IPS-20b (cell line): ENCODE results near the gene CSH2.
A peak's percentile ranks its signal among the peaks of the same experiment; 100 is the strongest.
"Not testable (repeated sequence)": the region's sequence is repeated elsewhere in the genome, so short reads cannot be mapped to it uniquely, and the experiment has no call there.

Source experiments
- H3K27ac ChIP-seq: one replicate; pipeline ENCODE4 v1.5.1; 2013; ENCODE audit warnings: low read length
- H3K27me3 ChIP-seq: 2 replicates; pipeline ENCODE4 v1.6.1; 2013; ENCODE audit warnings: mild to moderate bottlenecking, low read length, inconsistent platforms; ENCODE audit not compliant: insufficient read depth
- H3K36me3 ChIP-seq: 2 replicates; pipeline ENCODE4 v1.6.1; 2013; ENCODE audit warnings: low read depth, mild to moderate bottlenecking, inconsistent platforms, low read length, moderate library complexity; ENCODE audit not compliant: insufficient read depth
- H3K4me1 ChIP-seq: 2 replicates; pipeline ENCODE4 v1.6.1; 2013; ENCODE audit warnings: mild to moderate bottlenecking, control low read depth, inconsistent platforms, low read length, moderate library complexity; ENCODE audit not compliant: insufficient read depth
- H3K4me3 ChIP-seq: 2 replicates; pipeline ENCODE4 v1.5.1; 2013; ENCODE audit warnings: mild to moderate bottlenecking, low read length, inconsistent platforms
- H3K9ac ChIP-seq: 2 replicates; pipeline ENCODE4 v1.6.1; 2013; ENCODE audit warnings: low read depth, mild to moderate bottlenecking, inconsistent platforms, low read length, moderate library complexity
- H3K9me3 ChIP-seq: 2 replicates; pipeline ENCODE4 v1.6.1; 2013; ENCODE audit warnings: mild to moderate bottlenecking, low read depth, low read length, inconsistent platforms; ENCODE audit not compliant: insufficient read depth

The CSH2 gene

GRCh38 chr17:63894021-63894420, 20.5 kb upstream of the CSH2 start:
- H3K4me3 ChIP-seq, H3K9me3 ChIP-seq, H3K27ac ChIP-seq, H3K9ac ChIP-seq, H3K36me3 ChIP-seq, H3K4me1 ChIP-seq, H3K27me3 ChIP-seq: not testable (repeated sequence)

DNA sequence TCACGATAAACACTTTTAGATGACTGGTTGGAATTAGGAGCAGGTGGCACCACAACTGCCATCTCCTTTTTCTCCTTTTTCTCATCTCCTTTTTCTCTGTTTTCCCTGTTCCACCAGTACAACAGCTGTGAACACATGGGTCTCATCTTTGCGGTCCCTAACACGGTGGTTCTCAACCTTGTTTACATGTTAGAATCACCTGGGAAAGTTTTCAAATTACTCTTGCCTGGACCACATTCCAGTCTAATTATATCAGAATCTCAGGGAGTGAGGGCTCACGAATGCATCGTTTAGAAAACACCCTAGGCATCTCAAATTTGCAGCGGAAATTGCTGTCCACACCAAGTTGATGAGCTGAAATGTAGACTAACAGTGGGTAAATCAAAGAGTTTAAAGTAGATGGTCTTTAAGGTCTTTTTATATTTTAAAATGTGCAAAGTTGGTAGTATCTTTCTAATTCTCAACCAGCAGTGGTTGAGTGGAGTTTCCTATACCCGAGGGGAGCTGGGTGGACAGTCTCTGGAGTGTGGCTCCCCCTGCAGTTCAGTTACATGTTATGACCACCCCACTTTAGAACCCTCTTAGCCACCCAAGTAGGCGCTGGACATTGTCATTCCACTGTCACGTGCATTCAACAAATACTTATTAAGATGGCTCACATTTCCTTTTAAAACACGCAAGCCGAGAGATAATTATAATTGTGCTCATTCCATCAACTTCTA, 19.0 kb upstream of the CSH2 start:
- not testable (repeated sequence) for H3K27me3 ChIP-seq, H3K9me3 ChIP-seq, H3K9ac ChIP-seq, H3K27ac ChIP-seq, H3K36me3 ChIP-seq, H3K4me3 ChIP-seq, H3K4me1 ChIP-seq

DNA sequence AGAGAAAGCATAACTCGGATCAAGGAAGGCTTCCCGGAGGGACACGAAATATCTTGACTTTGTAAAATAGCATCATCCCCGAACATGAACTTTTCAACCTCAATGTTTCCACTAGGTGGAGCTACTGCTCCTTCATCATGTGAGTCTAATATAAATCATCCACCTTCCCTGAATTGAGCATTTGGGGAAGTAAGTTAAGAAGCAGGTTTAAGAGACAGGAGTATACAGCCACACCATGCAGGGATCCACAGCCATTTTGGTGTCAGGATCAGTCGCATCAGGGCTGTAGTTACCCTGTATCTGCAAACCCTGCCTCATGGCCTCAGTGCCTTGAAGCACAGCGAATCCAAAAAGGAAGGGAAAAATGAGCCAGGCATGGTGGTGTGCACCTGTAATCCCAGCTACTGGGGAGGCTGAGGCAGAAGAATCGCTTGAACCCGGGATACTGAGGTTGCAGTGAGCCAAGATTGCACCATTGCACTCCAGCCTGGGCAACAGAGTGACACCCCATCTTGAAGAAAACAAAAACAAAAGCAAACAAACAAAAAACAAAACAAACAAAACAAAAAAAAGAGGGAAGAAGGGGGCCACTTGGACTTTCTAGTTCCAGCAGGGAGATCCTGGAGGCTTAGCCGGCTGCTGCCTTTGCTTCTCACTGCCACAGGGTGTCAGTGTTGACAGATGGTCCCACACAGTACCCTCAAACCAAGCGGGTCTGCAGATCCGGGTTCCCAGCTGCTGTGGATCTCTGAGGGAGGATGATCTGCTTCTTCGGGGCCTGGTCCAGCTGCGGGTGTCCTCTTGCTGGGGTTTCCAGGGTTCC, 15.8 kb upstream of the CSH2 start:
- H3K4me3 ChIP-seq, H3K27ac ChIP-seq, H3K9me3 ChIP-seq: not testable (repeated sequence)

DNA sequence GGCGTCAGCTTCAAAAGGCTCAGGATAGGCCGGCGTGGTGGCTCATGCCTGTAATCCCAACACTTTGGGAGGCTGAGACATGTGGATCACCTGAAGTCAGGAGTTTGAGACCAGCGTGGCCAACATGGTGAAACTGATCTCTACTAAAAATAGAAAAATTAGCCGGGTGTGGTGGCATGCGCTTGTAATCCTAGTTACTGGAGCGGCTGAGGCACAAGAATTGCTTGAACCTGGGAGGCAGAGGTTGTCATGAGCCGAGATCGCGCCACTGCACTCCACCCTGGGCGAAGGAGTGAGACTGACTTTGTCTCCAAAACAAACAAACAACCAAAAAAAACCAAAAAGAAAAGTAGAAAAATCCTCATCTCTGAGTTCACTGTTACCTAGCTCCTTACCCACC, 11.6 kb upstream of the CSH2 start:
- H3K9me3 ChIP-seq, H3K36me3 ChIP-seq, H3K27ac ChIP-seq, H3K4me3 ChIP-seq, H3K9ac ChIP-seq, H3K27me3 ChIP-seq, H3K4me1 ChIP-seq: not testable (repeated sequence)

More for the DNA sequence above, 15.8 kb upstream of the CSH2 start:
- H3K36me3 ChIP-seq, H3K9ac ChIP-seq, H3K4me1 ChIP-seq, H3K27me3 ChIP-seq: not testable (repeated sequence)

DNA sequence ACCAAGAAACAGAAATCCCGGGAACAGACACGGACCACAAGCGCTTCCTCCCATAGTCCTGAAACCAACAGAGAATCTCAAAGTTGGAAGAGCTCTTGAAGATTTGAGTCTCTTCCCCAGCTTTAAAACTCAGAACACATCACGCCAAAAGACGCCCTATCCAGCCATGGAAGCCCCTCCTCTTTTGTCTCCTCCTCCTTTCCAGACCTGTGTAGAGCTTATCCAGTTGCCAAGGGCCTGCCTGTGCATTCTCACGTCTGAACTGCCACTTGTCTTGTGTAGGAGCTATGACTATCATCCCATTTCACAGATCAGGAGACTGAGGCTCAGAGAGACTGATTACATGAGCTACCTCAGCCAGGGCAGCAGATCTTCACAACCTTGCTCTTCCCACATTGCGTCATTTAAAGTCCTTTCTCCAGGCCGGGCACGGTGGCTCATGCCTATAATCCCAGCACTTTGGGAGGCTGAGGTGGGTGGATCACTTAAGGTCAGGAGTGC, 9.2 kb upstream of the CSH2 start:
- H3K4me3 ChIP-seq, H3K27me3 ChIP-seq, H3K4me1 ChIP-seq, H3K9me3 ChIP-seq, H3K9ac ChIP-seq, H3K36me3 ChIP-seq, H3K27ac ChIP-seq: not testable (repeated sequence)

DNA sequence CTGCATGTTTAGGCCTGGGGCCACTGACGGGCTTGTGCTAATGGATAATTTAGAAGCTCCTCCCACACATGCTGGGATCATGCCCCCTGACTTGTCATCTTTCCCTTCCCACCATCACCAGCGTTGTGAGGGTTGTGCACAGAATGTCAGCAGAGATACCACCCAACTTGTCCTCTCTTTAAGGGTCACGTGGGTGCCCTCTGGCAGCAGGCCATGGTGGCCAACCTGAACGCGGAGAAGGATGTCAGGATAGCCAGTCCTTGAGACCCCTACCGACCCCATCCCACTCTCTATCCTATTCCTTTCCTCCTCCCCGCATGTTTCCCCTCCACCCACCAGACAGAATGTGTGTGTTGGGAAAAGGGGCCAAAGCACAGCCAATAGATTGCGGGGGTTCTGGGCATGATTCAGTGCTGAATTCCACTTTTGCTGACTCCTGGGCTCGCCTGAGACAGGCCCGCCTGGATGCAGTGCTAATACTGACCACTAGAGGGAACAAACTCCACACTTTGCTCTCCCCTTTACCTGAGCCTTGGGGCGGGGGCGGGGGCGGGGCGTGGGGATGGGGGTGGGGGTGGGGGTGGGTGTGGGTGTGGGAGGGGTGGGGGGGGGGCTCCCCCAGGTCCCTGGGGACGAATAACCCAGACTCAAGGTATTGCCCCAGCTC, 8.6 kb upstream of the CSH2 start, which contains the start of gene GH2:
TSS of gene GH2 (minus strand) at position 10 of the 667 bp plus-strand sequence. CDS start 143 bp downstream, outside the sequence.
- Histone ChIP-seq H3K4me3 (0 out of 2 replicates have a peak within 1 kb of the TSS, but pooled peaks have one; percentile 41), H3K4me1 (peaks cover 6% of the 10 kb centered on the region; the same call in 1 of the 2 replicates), H3K27me3 (no peaks in the 10 kb centered on the region), H3K36me3 (no peaks in the 10 kb centered on the region), H3K9me3 (no peaks in the 10 kb centered on the region), H3K27ac (no peak within 1 kb of the TSS), H3K9ac (no peak within 1 kb of the TSS)

DNA sequence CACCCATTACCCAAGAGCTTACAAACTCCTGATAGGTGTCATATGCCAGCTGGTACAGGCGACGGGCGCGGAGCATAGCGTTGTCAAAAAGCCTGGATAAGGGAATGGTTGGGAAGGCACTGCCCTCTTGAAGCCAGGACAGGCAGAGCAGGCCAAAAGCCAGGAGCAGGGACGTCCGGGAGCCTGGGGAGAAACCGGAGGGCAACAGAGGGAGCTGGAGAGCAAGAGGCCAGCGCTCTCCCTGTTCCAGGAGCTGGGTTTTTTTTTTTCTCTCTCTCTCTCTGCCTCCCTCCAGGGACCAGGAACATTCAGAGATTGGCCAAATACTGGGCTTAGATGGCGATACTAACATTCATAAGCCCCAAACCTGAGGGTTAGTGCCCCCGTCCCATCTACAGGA, 7.9 kb upstream of the CSH2 start:
- H3K4me3 ChIP-seq: 0 out of 2 replicates have a peak overlapping the region, but pooled peaks have one; percentile 41
- H3K36me3 ChIP-seq, H3K4me1 ChIP-seq, H3K9ac ChIP-seq, H3K9me3 ChIP-seq, H3K27ac ChIP-seq, H3K27me3 ChIP-seq: not testable (repeated sequence)

GRCh38 chr17:63880706-63881105, 7.2 kb upstream of the CSH2 start:
- peaks cover 6% of the 10 kb centered on the region; the same call in 1 of the 2 replicates for H3K4me1 ChIP-seq
- no peaks in the 10 kb centered on the region for H3K36me3 ChIP-seq
- H3K27ac ChIP-seq: no peak overlapping the region
- H3K27me3 ChIP-seq: no peaks in the 10 kb centered on the region
- no peak overlapping the region for H3K9ac ChIP-seq
- no peaks in the 10 kb centered on the region for H3K9me3 ChIP-seq
- H3K4me3 ChIP-seq: 0 out of 2 replicates have a peak overlapping the region, but pooled peaks have one; percentile 41

- not testable (repeated sequence) for H3K4me3 ChIP-seq, H3K9ac ChIP-seq, H3K36me3 ChIP-seq, H3K9me3 ChIP-seq, H3K27ac ChIP-seq, H3K4me1 ChIP-seq, H3K27me3 ChIP-seq
Observed at GRCh38 chr17:63878413-63878812, 4.9 kb upstream of the CSH2 start.

DNA sequence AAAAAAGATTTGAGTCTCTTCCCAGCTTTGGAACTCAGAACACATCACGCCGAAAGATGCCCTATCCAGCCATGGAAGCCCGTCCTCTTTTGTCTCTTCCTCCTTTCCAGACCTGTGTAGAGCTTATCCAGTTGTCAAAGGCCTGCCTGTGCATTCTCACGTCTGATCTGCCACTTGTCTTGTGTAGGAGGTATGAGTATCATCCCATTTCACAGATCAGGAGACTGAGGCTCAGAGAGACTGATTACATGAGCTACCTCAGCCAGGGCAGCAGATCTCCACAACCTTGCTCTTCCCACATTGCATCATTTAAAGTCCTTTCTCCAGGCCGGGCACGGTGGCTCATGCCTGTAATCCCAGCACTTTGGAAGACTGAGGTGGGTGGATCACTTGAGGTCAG, 1.2 kb upstream of the CSH2 start:
- not testable (repeated sequence) for H3K9ac ChIP-seq, H3K27me3 ChIP-seq, H3K4me3 ChIP-seq, H3K27ac ChIP-seq, H3K9me3 ChIP-seq, H3K4me1 ChIP-seq, H3K36me3 ChIP-seq

GRCh38 chr17:63874061-63874626, 667 bp upstream of the CSH2 start:
- not testable (repeated sequence) for H3K4me1 ChIP-seq, H3K4me3 ChIP-seq, H3K9ac ChIP-seq, H3K27ac ChIP-seq, H3K36me3 ChIP-seq, H3K9me3 ChIP-seq, H3K27me3 ChIP-seq
